CD1c-positive myeloid dendritic cell (primary cell): ENCODE measurements around the gene PROX1.

Experiments used
- DNase-seq: peaks from one replicate; pipeline ENCODE4 v3.0.0-alpha.2; 2016; ENCODE audit errors: extremely low spot score

The PROX1 gene

DNA sequence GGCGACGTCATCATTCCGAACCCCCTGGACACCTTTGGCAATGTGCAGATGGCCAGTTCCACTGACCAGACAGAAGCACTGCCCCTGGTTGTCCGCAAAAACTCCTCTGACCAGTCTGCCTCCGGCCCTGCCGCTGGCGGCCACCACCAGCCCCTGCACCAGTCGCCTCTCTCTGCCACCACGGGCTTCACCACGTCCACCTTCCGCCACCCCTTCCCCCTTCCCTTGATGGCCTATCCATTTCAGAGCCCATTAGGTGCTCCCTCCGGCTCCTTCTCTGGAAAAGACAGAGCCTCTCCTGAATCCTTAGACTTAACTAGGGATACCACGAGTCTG, 10.0 kb downstream of the PROX1 start:
- DNase-seq = no peak

DNA sequence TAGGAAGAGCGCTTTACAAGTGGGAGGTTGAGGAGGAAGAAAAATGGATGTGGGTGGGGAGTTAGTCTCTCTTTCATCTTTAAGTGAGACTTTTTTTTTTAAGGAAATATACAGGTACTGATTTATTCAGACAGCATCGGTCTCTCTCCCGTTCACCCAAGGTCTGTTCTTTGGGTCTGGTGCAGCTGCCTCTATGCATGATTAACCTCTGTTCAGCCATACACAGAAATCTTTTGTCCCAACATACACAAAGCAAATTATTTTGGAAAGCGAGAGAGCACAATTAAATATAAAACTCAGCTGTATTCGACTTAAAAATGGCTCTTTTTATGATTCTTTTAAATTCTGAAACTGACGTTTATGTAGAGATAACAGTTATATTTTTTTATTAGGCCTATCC, 11.0 kb downstream of the PROX1 start:
- DNase-seq = no peak

DNA sequence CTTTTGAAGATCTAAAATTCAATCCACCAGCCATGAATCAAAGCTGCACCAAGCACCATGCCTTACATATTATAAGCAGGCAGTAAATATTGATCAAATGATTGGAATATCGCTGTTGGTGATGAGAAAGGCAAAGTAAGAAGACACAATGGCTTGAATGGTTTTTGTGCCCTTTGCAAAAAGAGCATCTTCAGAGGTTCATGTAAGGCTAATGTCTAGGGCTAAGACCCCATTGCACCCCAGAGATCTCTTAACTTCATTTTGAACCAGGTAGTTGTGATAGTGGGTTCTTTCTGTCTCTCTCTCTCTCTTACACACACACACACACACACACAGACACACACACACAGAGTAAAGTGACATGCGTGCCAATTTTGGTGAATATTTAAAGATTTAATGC, 12.0 kb downstream of the PROX1 start:
- DNase-seq = no peak

DNA sequence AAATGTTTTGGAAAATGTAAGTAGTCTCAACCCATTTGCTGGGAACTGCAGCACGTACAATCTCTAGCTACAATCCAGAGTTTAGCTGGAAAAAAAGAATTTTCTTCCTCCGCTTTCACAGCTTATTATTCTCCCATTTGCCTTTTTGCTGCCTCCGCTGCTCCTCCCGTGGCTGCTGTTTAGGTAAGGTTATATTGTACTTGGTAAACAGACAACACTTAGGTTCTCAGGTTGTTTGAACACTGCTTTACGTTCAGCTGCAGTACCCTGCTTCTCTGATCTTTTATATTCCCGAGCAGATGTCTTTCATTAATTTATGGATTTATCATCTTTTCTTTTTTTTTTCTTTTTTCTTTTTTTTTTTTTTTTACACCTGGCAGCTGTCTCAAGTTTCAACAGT, 14.3 kb downstream of the PROX1 start:
- DNase-seq = no peak

DNA sequence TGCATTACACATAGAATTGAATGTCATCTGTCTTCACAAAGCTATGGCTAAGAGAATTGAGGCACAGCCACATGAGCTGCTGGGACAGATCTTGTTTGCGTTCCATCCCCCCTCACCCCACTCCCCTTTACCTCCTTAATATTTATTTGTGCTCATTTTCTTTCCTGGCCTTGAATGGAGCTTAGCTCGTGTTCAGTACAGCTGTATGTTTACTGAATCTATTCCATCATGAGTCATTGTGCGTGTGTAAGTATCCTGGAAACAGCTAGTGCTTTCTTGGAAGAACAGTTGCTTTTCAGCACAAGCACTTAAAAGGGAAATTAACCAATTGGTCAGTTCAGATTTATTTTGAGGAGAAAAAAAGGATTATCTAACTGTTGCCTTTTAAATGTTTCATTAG, 14.7 kb downstream of the PROX1 start:
- DNase-seq = no peak

DNA sequence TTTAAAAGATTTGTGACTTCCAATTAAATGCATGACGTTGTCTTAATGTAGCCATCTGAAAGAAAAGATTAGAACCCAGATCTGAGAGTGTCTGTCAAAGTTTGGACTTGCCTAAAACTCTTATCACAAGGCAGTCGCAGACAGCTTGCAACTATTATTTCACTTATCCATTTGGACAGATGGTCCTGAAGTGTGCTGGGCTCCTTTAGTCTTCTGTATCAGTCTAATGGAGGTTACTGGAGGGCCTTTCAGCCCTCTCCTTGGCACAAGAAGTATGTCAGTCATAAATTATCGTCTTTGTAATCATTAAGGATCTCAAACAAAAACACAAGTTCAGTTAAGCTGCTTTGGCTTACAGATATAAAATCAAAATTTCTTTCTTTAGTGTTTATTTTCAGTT, 15.5 kb downstream of the PROX1 start:
- DNase-seq = no peak

DNA sequence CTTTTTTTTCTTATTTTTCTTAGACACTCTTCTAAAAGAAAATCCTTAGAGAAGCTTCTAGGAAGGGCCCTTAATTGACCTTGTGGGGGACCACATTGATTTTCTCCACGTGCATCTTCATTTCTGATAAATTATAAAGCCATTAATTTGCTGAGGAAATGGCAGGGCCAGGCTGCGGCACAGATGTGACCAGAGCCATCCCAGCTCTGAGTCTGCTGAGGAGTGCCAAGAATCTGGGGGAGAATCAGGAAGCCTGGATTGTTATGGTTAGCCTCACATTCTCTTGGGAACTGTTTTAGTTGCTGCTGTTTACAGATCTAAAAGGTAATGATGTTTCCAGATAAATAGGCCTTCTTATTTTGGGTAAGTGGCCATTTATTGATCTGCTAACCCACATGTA, 16.2 kb downstream of the PROX1 start:
- no peak for DNase-seq

DNA sequence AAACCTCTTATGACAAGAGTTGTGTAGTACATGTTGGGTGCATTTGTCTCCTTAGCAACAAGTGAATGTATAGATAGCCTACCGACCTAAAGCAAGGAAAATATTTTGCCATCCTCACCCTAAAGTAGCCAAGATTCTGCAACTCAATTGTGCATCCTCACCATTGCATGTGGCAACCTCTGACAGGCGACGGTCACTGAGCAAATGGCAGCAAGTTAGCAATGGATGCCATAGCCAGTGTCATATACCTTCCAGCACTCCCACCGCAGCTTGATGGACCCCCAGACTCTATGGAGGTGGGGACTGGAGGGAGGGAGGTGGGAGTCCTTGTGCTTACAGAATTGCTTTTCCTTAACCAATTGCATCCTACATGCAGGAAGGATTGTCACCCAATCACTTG, 17.0 kb downstream of the PROX1 start:
- no peak for DNase-seq

DNA sequence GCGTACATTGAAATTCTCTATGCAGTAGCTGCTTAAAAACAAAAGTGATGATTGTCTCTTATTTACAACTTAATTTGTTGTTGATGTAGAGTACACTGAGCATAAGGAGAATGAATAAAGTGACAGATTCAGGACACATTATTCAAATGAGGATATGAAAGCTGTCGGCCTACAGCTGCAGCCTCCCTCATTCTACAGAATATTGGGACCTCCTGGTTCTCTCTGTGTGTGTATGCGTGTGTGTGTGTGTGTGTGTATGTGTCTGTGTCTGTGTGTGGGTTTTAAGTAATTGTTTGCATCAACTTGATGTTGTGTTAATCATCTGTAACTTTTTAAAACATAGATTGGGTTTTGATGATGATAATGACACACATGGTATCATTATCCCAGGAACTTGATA, 17.9 kb downstream of the PROX1 start:
- DNase-seq = no peak

DNA sequence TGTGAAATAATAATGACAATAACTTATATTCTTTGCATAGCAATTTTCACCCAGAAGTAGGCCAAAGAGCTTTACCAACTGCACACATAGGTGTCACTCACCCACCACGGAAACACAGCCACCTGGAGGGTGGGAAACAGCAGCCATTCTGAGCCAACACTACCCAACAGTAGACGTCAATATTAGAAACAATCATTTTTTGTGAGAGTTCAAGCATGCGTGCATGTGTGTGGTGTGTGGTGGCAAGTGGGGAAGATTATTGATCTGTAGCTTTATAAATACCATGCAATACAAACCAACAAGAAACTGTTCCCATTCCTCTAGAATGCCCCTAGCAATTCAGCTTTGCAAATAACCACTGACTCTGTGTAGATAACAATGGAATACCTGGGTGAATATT, 19.1 kb downstream of the PROX1 start:
- no peak for DNase-seq

DNA sequence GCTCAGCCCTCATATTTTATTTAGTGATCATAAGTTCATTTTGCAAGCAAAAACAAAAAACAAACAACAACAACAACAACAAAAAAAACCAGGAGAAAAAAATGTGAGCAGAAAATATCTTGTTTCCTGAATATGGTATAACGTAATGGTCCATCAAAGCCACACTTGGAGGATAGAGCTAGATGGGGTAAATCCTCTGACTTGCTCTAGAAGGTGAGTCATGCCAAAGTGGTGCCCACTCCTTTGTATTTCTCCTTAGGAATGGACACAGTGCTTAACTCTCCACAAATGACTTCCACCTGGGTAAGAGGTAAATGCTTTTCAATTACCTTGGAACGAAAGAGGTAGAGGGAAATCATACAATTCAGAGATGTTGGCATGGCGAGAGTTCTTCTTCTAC, 20.6 kb downstream of the PROX1 start:
- no peak for DNase-seq

DNA sequence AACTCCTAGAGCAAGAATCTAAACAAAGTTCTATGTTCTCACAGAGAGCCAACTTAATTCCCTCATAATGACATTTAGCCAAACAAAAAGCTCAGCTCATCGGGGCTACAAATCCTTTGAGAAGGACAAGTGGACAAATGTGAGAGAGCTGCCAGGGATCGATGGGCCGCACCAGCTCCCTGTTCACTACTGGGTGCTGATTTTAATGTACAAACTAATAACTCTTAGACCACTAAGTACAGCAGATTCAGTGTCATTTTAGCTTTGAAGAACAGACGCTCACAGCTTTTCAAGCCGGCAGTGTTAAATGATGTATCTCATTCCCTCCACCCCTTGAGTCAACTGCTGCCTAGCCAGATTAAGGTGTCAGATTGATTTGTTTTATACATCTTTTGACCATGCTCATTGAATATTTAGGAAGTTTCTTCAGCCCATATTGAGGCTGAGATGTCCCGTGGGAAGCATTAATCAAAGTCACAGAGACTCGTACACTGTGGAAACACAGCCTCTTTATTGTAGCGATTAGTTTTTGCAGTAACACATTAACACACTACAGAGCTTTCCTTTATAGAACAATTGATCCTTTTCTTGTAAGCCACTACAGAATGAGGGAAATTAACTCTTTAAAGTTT, 21.1 kb downstream of the PROX1 start:
- no peak for DNase-seq

DNA sequence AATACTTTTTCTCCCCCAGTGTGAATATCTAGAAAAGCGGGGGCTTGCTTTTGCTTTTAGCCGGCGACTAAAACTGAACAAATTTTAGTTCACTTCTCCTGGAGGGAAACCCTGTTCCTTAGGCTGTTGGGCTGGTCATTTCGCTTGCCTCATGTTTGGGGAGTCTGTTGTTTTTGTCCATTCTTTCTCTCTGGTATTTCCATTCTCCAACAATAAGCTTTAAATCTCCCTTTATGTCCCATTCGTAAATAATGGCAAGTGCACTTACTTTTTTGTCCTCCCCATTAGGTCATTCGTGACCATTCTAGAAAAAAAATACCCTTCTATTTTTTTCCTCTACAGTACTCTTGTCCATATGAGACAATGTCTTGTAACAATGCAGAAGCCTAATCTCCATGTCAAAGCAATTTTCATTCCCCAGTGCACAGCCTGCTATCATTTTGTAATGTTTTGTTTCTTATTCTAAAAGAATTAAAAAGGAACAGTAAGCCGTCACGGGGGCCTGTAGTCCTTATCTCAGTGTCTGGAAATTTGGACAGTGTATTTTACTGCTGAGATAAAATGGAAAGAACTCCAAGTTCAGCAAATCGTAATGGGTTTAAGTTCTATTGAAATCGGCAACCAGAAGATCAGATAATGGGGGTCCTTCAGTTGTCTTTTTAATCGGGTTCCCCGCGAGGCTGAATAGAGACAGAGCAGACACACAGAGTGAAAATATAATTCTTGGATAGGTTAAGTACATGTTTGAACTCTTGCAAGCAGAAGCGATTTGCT, 21.8 kb downstream of the PROX1 start:
- DNase-seq = no peak

DNA sequence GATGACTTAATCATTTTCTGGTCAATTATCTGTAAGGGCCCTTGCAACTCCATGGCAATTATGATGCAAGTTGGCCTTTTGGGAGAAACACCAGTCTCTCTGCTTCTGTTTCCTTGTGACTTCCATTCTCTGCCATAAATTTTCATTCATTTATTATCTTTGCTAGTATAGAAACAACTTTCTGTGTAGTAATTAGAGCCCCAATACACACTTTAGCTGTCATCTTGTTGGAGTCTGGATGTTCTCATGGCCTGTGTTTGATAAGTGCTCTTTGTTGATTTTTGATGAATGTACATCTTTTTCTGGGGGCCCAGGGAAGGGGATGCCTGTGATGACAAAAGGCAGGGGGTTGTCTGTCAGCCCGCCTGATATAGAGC, 22.4 kb downstream of the PROX1 start:
- DNase-seq = no peak

DNA sequence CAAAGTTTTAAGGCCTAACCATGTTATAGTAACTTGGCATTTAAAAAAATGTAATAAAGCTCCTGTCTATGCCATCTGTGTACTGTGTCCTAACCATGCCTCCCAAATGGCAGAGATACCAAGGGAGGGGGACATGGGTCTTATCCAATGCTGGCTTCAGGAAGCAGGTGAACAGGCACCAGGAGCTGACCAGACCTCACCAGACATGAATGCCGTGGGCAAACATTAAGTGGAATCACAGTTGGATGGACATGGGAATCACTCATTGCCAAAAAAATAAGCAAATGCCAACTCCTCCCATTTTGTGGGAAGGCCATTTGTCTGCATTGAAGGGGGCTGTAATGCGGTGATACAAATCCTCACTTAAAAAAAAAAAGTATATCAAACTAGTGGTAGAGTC, 22.9 kb downstream of the PROX1 start:
- no peak for DNase-seq

DNA sequence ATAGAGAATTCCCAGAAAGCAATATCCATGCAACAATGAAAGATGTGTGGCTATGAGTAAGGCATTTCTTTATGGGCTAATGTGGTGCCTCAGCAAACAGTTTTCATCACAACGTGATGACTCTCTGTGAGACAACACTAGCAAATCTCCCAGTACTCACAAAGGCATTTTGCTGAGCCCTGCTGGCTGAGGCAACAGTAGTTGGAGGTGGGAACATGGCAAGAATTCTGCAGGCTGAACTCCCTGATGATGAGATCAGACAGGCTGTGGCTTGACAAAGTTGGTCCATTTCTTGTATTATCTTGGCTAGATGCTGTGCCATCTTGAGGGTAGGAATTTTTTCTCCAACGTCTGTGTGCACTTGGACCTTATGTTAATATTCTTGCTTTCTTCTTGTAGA, 24.6 kb downstream of the PROX1 start:
- no peak for DNase-seq

DNA sequence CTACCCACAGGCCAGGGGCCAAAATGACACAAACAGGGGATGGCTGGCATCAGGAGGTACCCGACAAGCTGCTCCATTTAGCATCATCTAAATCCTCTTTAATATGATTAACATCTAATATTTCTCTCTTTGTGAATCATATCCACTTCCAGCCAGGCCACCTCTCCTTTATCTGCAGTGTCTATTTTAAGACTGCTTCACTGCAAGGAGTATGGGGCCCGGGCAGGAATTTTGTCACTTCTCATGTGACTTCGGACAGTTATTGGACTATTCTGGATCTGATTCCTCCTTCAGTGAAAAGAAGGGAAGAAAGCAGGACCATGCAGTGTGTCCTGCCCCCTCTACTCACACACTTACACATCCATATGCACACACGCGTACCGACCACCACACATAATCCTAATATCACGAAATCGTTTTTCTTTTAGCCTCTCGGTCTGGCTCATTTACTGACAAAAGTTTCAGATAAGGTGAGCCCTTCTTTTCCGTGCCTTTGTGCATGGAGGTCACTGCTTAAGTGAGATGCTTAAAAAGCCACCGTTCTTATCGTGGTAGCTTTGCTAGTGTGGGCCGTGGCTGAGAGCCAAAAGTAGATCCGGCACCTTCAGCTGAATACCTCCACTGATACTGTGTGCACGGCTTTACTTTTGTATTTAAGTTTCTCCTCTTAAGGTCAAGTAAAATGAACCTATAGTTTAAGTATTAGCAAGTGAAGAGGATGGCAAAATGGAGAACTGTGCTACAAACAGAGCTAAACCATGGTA, 26.0 kb downstream of the PROX1 start:
- no peak for DNase-seq

DNA sequence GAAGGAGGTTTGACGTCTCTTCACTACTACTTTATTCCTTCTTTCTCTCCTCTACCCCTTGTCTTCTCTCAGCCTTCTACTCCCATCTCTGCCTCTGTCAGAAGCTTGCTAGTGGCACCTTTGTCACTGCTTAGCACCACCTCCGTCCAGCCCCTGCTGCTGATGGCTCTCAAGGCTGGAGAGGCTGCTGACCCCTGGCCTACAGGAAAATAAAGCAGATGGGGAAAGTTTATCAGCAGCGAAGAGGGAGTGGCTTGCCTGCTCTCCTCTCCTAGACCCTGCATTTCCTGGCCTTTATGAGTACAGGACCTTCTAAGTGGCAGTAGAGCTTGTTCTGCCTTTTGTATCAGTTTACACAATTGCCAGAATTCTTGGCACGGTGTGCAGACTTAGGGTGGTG, 27.0 kb downstream of the PROX1 start:
- DNase-seq = no peak

DNA sequence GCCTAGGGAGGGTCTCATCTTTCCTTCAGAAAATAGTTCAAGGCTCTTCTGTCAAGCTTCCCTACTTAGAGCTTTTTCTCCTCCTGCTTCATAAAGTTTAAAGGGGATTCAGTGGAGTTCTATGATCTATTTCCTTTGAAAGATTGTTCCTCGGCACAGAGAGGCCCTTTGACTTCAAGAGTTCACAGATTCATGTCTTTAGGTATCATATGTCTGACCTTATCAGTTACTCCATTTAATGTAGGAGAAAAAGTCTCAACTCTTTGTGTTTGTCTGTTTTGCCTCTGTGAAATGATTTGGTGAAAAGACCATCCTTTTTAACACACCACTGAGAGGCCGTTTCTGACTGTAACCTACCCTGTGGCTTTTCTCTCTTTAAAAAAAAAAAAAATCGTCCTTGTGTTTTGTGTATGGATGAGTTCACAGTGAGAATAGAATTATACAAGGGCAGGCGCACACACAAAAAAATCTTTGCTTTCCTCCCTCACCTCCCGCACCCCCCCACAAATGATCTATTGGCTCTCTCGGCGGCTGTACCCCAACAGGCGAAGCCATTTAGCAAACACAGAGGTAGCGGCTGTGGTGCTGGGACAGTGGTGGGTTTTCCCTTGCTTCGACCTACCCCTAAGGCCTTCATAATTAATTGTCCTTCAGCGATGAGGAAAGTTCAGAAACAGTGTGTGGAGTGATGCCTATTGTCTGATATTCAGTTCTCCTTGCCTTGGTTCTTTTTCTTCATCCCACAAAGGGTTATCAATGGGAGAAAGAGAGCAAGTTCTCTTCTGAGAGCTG, 29.6 kb downstream of the PROX1 start:
- no peak for DNase-seq

DNA sequence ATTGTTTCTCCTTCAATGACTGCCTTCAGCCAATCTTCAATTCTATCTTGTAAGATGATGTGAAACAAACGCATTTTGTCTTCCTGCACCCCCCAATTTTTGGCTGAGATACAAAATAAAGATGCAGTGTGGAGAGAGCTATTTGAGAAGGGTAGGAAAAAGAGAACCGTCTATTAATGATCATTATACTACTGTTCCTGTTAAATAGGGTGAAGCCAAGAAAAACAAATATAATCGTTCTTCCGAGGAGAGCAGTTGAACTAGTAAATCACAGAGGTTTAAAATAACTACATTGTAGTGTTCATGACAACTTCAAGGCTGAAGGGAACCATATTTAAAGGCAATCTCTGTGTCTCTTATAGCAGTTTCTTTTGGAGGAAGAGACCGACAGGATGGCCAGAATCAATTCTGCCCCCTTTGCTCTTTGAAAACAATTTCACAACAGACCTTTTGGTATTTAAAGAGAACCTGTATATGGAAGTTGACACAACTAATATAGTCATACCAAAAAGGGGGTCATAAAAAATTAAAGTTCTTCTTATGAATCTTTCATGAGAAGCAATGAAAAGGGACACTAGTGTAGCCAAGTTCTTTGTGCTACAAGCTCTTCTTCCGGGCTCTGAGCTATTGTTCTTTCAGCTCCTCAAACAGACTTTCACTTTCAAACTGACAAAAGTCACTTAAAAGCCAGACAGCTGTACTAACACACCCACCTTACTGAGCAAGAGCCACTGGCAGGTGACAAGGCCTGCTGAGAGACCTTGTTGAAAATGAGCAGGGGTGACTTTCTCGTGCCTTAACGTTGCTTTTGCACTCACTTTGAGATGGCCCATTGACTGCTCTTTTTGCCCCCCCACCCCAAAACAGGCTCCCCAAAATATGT, 30.9 kb downstream of the PROX1 start:
- no peak for DNase-seq

DNA sequence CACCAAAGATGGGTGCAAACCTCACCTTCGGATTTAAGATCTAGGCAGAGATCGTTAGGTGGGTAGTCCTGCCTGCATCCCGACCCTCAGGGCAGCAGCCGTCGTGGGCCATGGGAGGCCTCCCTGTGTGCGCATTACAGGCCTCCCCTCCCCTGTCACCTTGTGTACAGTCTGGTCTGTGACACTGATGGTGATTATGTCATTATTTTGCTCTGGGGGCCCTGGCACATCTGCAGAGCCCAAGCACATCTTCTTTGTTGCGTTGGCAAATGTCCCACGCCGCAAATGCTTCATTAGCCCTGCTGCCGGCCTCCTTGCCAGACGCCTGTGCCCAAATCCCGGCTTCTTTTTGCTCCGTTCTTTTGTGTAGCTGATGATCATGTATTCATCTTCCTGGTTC, 31.7 kb downstream of the PROX1 start:
- no peak for DNase-seq
